ENCODE data around the gene ARHGAP9.

The ARHGAP9 gene

DNA sequence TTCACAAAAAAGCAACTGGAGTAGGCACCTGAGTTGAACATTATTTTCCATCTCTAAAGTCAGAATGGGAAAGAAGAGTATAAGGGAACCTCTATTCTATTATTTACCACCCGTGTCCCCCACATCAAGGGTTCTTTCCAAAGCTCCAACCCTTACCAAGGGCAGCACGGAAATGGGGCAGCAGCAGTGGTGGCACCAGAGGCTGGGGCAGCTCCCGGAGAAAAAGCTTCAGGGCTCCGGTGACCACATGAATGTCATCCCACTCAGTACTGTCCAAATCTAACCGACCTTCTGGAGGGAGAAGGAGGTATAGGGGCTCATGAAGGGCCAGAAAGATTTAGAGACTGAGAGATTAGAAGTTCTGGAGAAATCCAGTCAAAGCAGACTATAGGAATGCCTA lies 5.8 kb downstream of the ARHGAP9 start:
- no peak for DNase-seq (ENCODE audit: low read depth in 2 of 2)

DNA sequence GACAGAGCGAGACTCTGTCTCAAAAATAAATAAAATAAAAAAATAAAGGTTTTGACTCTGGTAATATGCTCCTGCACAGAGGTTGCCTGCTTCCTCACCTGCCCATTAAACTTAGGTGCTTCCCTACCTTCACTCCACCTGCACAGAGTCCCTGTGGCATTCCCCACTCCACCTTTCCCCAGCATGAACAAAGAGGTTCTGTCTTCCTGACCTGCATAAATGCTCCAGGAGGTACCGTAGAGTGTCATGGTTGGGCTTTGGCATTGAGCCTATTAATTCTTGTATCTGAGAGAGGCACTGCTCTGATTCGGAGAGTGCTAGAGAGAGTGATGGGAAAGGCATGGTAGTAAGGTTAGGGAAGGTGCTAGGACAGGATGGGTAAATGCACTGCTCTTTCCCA lies 6.3 kb downstream of the ARHGAP9 start:
- no peak for DNase-seq (ENCODE audit: low read depth in 2 of 2)

DNA sequence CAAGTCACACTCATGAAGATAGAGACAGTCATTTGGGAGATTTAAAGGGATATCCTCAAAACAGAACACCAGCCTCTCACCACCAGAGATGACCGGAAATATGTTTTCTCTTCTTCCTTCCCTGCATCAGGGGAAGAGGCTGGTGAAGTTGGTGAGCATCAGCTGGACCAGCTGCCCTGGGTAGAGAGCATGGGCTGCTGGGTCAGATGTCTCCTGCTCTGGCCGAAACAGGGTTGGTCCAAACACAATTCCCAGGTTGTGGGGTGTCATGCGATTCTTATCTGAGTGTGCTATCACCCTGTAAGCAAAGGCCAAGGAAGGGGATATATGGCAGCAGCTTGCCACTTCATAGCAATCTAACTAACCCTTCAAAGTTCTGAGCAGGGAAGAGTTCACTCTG lies 7.3 kb downstream of the ARHGAP9 start:
- DNase-seq (ENCODE audit: low read depth in 2 of 2): no peak

DNA sequence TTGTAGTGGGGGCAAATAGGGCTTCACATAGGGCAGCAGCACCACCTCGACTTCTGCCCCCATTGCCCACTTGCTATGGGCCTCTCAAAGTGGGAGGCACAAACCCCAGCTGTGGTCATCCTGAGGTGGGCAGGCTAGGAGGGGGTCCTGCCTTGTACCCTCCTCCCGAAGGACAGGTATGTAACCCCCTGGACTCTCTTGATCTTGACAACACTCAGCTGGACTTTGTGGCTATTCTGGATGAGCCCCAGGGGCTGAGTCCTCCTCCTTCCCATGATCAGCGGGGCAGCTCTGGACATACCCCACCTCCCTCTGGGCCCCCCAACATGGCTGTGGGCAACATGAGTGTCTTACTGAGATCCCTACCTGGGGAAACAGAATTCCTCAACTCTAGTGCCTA lies 8.0 kb downstream of the ARHGAP9 start:
- DNase-seq (ENCODE audit: low read depth in 2 of 2): no peak

DNA sequence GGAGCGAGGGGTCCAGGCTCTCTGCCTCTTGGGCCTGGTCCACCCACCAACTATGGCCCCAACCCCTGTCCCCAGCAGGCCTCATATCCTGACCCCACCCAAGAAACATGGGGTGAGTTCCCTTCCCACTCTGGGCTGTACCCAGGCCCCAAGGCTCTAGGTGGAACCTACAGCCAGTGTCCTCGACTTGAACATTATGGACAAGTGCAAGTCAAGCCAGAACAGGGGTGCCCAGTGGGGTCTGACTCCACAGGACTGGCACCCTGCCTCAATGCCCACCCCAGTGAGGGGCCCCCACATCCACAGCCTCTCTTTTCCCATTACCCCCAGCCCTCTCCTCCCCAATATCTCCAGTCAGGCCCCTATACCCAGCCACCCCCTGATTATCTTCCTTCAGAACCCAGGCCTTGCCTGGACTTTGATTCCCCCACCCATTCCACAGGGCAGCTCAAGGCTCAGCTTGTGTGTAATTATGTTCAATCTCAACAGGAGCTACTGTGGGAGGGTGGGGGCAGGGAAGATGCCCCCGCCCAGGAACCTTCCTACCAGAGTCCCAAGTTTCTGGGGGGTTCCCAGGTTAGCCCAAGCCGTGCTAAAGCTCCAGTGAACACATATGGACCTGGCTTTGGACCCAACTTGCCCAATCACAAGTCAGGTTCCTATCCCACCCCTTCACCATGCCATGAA lies 8.6 kb downstream of the ARHGAP9 start:
- no peak for DNase-seq (ENCODE audit: low read depth in 2 of 2)

DNA sequence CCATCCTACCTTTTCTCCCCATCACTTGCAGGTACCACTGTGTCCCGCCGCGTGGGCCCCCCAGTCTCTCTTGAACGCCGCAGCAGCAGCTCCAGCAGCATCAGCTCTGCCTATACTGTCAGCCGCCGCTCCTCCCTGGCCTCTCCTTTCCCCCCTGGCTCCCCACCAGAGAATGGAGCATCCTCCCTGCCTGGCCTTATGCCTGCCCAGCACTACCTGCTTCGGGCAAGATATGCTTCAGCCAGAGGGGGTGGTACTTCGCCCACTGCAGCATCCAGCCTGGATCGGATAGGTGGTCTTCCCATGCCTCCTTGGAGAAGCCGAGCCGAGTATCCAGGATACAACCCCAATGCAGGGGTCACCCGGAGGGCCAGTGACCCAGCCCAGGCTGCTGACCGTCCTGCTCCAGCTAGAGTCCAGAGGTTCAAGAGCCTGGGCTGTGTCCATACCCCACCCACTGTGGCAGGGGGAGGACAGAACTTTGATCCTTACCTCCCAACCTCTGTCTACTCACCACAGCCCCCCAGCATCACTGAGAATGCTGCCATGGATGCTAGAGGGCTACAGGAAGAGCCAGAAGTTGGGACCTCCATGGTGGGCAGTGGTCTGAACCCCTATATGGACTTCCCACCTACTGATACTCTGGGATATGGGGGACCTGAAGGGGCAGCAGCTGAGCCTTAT lies 9.2 kb downstream of the ARHGAP9 start:
- no peak for DNase-seq (ENCODE audit: low read depth in 2 of 2)

DNA sequence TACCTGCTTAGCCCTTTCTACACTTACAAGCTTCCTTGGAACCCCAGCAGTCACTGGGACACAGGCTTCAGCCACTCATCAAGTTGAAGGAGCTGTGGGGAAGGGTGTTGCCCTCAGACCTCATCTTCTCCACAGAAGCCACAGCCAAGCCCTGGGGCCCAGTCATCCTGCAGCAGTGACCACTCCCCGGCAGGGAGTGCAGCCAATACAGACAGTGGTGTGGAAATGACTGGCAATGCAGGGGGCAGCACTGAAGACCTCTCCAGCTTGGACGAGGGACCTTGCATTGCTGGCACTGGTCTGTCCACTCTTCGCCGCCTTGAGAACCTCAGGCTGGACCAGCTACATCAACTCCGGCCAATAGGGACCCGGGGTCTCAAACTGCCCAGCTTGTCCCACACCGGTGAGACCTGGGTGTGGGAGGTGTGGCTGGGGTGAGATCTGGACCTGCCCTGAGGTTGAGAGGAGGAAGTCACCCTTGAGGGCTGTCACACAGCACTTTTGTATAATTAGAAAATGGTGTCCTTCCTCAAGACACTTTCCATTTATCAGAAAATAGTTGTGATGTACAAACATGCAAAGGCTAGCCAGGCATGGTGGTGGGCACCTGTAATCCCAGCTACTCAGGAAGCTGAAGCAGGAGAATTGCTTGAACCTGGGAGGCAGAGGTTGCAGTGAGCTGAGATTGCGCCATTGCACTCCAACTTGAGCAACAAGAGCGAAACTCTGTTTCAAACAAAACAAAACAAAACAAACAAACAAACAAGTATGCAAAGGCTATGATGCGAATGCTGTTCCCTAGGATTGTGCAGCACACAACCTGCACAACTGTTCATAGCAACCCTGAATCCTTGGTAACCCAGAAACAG lies 10.1 kb downstream of the ARHGAP9 start:
- DNase-seq (ENCODE audit: low read depth in 2 of 2): no peak

DNA sequence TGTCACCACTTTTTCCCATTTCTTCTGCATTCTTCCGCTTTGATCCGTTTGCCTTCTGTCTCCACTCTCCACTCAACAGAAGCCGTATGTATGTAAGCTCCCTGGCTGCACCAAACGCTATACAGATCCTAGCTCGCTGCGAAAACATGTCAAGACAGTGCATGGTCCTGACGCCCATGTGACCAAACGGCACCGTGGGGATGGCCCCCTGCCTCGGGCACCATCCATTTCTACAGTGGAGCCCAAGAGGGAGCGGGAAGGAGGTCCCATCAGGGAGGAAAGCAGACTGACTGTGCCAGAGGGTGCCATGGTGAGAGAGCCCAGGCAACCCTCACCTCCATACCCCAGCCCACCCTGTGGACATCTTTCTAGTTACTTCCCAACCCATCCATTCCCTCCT lies 11.8 kb downstream of the ARHGAP9 start:
- no peak for DNase-seq (ENCODE audit: low read depth in 2 of 2)

DNA sequence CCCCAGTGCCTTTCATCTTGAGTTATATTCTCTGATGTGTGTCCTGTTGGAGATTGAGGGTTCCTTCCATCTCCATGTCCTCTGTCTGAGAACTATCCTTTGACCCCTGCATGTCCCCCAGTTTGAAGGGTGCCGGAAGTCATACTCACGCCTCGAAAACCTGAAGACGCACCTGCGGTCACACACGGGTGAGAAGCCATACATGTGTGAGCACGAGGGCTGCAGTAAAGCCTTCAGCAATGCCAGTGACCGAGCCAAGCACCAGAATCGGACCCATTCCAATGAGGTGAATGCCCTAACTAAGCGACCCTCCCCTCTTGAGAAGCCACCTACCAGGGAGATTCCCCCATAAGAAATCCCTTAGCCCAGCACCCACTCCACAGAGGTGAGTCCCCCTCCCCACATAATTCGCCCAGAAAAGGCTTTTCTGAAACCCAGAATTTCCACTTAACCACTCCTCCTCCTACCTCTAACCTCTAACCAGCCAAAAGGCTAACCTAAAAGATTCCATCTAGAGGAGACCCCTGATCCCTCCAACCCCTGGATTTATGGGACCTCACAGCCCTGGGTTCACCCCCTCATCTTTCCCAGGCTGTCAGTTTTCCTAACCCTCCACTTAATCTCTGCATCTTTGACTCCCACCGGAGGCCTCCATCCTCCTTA lies 12.3 kb downstream of the ARHGAP9 start:
- DNase-seq (ENCODE audit: low read depth in 2 of 2): no peak

DNA sequence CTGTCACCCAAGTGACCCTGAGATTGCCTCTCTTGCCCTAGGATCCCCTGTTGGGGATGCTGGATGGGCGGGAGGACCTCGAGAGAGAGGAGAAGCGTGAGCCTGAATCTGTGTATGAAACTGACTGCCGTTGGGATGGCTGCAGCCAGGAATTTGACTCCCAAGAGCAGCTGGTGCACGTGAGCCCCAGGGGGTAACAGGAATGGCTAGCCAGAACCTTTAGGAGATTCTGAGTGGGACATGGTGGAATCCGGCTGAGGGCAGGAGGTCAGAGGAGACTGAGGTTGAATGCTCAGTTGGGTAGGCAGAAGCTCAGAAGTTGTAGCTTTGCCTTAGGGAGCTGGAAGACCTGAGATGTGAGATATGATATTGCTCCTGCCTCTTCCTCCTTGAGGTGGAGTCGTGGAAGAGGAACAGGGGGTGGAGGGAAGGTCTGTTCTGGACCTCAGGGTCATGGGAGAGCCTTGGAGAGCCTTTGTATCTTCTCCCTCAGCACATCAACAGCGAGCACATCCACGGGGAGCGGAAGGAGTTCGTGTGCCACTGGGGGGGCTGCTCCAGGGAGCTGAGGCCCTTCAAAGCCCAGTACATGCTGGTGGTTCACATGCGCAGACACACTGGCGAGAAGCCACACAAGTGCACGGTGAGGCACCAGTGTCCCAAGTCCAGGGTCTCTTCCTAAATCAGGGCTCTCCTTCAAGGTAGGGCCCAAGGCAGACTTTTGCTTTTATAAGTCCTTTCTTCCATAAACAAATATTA lies 13.7 kb downstream of the ARHGAP9 start:
- no peak for DNase-seq (ENCODE audit: low read depth in 2 of 2)

DNA sequence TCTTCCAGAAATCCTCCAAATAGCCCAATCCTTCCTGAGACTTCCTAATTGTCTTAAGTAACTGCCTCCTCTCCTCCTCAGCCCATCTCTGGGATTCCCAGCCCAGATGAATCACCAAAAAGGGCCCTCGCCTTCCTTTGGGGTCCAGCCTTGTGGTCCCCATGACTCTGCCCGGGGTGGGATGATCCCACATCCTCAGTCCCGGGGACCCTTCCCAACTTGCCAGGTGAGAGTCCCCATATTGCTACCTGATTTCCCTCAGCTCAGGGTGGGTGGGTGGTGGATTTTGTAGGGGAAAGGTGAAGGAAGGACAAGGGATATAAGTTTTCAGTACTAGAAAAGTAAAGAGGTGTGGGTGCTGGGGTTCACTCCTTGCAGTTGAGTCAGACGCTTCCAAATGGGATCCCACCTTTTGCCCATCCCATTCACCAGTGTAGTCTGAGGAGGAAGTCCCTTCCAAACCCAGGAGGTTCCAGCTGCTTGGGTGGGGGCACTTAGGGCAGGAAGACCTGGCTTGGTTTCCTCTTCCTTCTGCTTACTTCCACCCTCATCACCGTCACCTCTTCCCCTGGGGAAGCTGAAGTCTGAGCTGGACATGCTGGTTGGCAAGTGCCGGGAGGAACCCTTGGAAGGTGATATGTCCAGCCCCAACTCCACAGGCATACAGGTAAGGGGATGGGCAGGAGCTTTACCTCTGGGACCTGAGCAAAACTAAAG lies 14.5 kb downstream of the ARHGAP9 start:
- DNase-seq (ENCODE audit: low read depth in 2 of 2): no peak

DNA sequence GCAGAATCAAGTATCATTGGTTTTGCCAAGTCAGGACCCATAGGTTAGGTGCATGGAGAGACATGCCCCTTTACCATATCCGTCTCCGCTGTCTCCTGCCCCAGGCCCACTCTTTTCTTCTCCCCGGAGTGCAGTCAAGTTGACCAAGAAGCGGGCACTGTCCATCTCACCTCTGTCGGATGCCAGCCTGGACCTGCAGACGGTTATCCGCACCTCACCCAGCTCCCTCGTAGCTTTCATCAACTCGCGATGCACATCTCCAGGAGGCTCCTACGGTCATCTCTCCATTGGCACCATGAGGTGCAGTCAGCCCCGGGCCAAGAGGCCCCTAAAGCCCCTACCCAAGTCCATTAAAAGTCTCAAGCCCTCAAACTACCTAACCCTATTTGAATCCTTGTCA lies 15.1 kb downstream of the ARHGAP9 start:
- no peak for DNase-seq (ENCODE audit: low read depth in 2 of 2)

DNA sequence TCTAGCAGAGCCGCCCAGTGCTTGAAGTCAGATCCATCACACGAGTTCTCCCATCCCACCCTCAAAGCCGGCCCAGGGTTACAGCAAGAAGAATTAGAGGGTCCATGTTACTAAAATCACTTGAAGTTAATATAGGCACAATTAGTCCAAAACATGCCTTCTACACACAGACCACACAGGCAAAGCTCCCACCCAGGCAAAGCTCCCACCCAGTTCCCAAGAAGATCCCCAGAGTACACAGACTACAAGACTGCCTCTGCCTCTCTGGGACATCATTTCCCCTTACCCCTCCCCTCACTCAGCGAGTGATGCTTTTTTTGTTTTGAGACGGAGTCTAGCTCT lies 16.8 kb downstream of the ARHGAP9 start:
- no peak for DNase-seq (ENCODE audit: low read depth in 2 of 2)

DNA sequence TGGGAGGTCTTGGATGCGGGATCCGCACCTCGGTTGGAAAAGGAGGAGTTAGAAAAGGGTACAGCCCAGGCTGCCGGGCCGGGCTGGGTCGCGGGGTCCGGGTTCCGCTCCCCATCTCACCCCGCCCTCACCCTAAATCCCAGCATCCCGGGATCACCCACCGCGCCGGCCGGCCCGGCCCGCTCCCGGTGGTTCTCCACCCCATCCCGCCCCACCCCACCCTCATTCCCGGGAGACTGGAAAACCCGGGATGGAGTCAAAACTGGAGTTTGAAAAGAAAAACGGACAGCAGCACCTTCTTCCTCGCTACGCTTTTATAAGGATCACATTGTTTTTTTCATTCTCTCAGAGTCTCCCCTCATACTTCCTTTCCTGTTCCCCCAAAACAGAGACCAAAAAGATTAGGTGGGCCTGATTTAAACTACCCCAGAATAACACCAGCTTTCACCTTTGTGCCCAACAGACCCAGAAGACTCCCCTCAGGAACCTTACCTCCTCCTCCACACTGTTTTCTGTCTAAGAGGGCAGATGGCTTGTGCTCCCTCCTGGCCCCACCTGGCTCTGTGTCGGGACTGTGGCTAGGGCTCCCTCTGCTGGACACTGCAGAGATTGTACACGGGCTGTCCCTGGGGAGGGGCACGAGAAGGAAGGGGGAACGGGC lies 17.3 kb downstream of the ARHGAP9 start:
- DNase-seq (ENCODE audit: low read depth in 2 of 2): peak; percentile 81 to 86

DNA sequence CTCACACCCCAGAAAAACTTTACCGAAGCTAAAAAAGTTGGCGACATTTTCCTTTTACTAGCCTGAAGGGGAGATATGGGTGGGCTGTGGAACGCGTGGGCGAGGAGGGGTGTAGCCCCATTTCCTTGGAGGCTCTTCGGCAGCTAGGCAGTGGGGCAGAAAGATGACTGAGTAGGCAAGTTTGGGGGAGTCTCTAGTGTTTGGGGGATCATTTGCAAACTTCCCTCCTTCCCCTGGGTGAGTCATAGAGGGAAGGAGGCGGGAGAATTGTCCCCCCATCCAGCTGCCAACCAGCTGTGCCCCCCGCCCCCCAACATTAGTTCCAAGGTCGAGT lies 17.8 kb downstream of the ARHGAP9 start:
- DNase-seq (ENCODE audit: low read depth in 2 of 2): no peak

DNA sequence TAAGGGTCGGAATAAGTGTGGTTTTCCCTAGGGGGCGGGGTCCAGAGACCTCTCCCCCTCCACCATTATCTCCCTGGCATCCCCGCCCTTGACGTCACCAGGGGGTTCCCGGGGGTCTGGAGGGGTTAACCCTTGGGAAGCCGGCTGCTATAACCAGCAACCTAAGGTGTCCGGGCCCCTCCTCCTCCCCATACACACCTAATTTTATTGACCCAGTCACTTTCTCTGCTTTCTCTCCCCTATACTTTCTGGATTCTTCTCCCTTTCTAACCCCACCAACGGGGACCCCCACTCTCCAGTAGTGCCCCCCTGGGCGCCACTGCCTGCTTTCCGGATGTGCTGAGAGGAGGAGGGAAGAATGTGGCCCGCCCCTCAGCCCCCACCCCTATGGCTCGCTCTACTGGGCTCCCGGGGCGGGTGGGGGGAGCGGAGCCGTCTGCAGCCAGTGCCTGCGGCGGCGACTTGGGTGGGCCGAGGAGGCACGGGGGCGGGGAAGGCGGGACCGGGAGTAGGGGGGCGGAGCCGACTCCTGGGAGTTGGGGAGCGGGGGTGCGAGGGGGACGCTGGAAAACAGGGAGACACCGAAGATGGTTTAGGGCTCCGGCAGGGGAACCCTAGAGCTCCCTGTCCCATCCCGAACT lies 18.3 kb downstream of the ARHGAP9 start:
- no peak for DNase-seq (ENCODE audit: low read depth in 2 of 2)

DNA sequence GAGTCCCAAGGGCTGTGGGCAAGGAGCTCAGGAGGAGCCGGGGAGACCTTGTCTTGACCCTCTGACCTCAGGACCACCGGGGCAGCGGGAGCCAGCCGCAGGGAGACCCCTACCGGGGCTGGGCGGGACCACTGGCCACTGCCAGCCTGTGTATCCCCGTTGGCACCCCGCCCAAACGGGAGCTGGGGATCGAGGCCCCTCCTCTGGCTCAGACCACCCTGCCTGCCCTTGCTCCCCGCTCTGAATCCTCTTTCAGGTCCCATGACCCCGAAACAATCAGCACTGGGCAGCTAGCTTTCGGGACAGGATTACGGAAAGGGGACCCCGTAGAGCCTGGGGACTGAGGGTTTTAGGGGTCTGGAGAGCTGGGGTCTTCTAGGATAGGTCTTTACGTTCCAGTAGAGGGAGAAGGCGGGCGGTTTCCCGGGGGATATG lies 18.8 kb downstream of the ARHGAP9 start:
- no peak for DNase-seq (ENCODE audit: low read depth in 2 of 2)

DNA sequence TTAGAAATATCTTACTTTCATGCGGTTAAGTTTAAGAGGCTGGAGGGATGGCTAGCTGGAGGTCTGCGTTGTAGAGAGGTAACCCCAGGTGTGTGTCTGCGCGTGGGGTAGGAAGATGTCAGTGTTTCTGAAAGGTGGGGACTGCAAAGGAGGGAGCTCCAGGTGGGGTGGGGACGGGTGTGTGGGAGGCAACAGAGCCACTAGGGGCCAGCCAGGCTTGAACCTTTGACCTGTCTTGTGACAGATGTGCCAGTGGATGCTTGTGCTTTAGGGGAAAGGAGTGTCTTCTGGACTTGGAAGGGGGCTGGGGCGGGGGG lies 19.2 kb downstream of the ARHGAP9 start:
- no peak for DNase-seq (ENCODE audit: low read depth in 2 of 2)

DNA sequence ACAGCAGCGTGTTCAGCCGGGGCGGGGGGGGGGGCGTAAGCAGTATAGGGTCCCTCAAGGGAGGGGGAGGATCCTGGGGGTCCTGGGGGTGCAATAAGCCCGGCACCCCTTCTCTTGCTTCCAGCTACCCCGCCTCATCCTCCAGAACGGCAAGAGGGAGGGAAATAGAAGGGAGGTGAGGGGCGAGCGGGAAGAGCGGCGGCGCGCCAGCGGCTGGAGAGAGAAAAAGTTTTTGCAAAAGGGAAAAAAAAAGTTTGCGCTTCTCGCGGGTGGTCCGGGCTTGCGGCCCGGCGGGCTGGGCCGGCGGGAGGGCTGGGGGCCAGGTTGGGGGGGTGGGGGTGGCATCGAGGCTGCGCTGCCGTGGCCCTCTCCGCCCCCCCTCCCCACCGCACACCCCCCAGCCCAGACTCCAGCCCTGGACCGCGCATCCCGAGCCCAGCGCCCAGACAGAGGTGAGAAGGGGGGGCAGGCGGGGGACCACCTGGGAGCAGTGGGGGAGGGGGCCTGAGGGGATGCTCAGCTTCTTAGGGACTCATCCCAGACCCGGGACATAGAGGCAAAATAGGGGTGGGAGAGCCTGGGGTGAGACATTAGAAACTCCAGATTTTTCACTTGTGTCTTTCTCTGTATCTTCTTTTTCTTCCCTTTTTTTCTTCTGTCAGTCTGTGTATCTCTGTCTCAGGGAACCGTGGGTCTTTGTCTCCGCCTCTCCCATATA lies 19.8 kb downstream of the ARHGAP9 start, which contains the start of gene GLI1:
GLI1 (plus strand) TSS at position 36 of the 718 bp plus-strand sequence. CDS start 3,907 bp downstream, outside the sequence.
- no peak for DNase-seq (ENCODE audit: low read depth in 2 of 2)
